Stomach smooth muscle (tissue), 2 donors: ENCODE data around the gene NPFF.

Source experiments
- H3K27ac ChIP-seq: one replicate; pipeline ENCODE4 v1.7.0; 2013; ENCODE audit warnings: mild to moderate bottlenecking, low read length, inconsistent platforms
- H3K27me3 ChIP-seq, 2 donors: one replicate each; pipeline ENCODE4 v1.7.0; 2013; ENCODE audit warnings: low read length in 2 of 2; ENCODE audit not compliant: insufficient read depth in 2 of 2, control insufficient read depth in 1 of 2
- H3K36me3 ChIP-seq, 2 donors: one replicate each; pipeline ENCODE4 v1.7.0; 2013; ENCODE audit warnings: low read length in 2 of 2; ENCODE audit not compliant: control insufficient read depth in 2 of 2, insufficient read depth in 2 of 2
- H3K4me1 ChIP-seq: one replicate; pipeline ENCODE4 v1.7.0; 2013; ENCODE audit warnings: low read length; ENCODE audit not compliant: control insufficient read depth, insufficient read depth
- H3K4me3 ChIP-seq, 2 donors: one replicate each; pipeline ENCODE4 v1.7.0; 2013; ENCODE audit warnings: low read length in 2 of 2
- H3K9ac ChIP-seq, 2 donors: one replicate each; pipeline ENCODE4 v1.7.0; 2013; ENCODE audit warnings: low read length in 2 of 2, mild to moderate bottlenecking in 1 of 2
- H3K9me3 ChIP-seq, 2 donors: one replicate each; pipeline ENCODE4 v1.7.0; 2013; ENCODE audit warnings: low read length in 2 of 2; ENCODE audit not compliant: control insufficient read depth in 2 of 2
- donor health status: healthy.
- donor health status: Pancreatic carcinoma.

NPFF gene

GRCh38 chr12:53495903-53496751 lies 11.2 kb downstream of the NPFF start:
- Histone ChIP-seq H3K9me3 (no peaks in the 10 kb centered on the region), H3K27ac (peak overlapping the region; percentile 31), H3K27me3 (no peaks in the 10 kb centered on the region), H3K4me3 (no peak overlapping the region), H3K36me3 (peaks cover 0 to 2% of the 10 kb centered on the region in 2 donors), H3K9ac (no peak overlapping the region), H3K4me1 (peaks cover 43% of the 10 kb centered on the region)

- Histone ChIP-seq H3K36me3 (peaks cover 0 to 2% of the 10 kb centered on the region in 2 donors), H3K9ac (peak overlapping the region; percentile 61 to 80), H3K9me3 (no peaks in the 10 kb centered on the region), H3K27ac (peak overlapping the region; percentile 80), H3K4me1 (peaks cover 29% of the 10 kb centered on the region), H3K4me3 (peak overlapping the region; percentile 68 to 77), H3K27me3 (no peaks in the 10 kb centered on the region)
Observed at GRCh38 chr12:53493610-53494391, 13.5 kb downstream of the NPFF start.

GRCh38 chr12:53492830-53493609 lies 14.3 kb downstream of the NPFF start:
- Histone ChIP-seq H3K27ac (peak overlapping the region; percentile 80), H3K9me3 (no peaks in the 10 kb centered on the region), H3K4me3 (peak overlapping the region; percentile 68 to 77), H3K4me1 (peaks cover 24% of the 10 kb centered on the region), H3K36me3 (peaks cover 0 to 3% of the 10 kb centered on the region in 2 donors), H3K27me3 (no peaks in the 10 kb centered on the region), H3K9ac (peak overlapping the region; percentile 61 to 80)

GRCh38 chr12:53492188-53492587 lies 15.1 kb downstream of the NPFF start:
- Histone ChIP-seq H3K27me3 (no peaks in the 10 kb centered on the region), H3K9me3 (no peaks in the 10 kb centered on the region), H3K9ac (peak overlapping the region; percentile 55 to 61), H3K4me3 (peak overlapping the region; percentile 68 to 77), H3K4me1 (peaks cover 24% of the 10 kb centered on the region), H3K36me3 (peaks cover 5% of the 10 kb centered on the region in 2 donors), H3K27ac (peak overlapping the region; percentile 80)

- H3K4me1 ChIP-seq = peaks cover 18% of the 10 kb centered on the region
- H3K27ac ChIP-seq = no peak overlapping the region
- H3K9ac ChIP-seq = no peak overlapping the region
- H3K27me3 ChIP-seq = no peaks in the 10 kb centered on the region
- H3K36me3 ChIP-seq = peaks cover 17 to 28% of the 10 kb centered on the region in 2 donors
- H3K4me3 ChIP-seq = no peak overlapping the region
- no peaks in the 10 kb centered on the region for H3K9me3 ChIP-seq
Observed at GRCh38 chr12:53489242-53489864, 17.9 kb downstream of the NPFF start.

DNA sequence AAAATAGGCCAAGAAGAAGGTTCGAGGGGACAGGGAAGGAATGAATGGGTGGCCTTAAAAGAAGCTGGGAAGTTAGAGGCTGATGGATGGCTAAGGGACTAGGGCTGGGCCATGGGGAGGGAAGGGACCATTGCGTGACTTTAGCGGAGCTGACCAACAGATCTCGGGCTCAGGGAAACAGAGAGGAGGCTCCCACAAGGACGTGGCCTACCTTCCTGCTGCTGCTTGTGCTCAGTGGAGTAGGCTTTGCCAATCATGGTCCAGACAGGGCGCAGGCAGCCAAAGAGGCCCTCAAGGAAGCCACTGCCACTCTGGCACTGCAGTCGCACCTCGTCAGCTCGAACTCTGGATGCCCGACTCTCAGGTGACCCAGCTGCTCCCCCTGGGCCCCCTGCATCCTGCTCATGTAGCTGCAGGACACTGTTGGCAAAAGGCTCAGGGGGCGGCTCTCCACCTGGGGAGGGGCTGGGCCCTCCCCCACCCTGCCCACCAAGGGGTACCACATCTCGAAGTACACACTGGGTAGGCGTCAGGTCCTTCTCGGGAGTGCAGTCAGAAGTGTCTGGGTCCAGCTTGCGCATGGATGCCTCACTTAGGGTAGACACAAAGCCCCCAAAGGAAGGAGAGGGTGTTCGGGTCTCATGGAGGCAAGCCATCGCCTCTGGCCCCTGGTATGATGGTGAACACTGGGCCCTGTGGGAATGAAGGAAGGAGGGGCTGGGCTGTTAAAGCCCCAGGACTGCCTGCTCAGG lies 20.4 kb downstream of the NPFF start:
- H3K4me1 ChIP-seq = no peaks in the 10 kb centered on the region
- no peaks in the 10 kb centered on the region for H3K27me3 ChIP-seq
- no peak overlapping the region for H3K27ac ChIP-seq
- no peaks in the 10 kb centered on the region for H3K9me3 ChIP-seq
- peaks cover 30 to 50% of the 10 kb centered on the region in 2 donors for H3K36me3 ChIP-seq
- H3K9ac ChIP-seq = peak overlapping the region in 1 of 2 donors; percentile 36
- no peak overlapping the region for H3K4me3 ChIP-seq

GRCh38 chr12:53485955-53486735 lies 21.1 kb downstream of the NPFF start:
- no peaks in the 10 kb centered on the region for H3K27me3 ChIP-seq
- H3K9me3 ChIP-seq = no peaks in the 10 kb centered on the region
- H3K36me3 ChIP-seq = peaks cover 35 to 55% of the 10 kb centered on the region in 2 donors
- no peak overlapping the region for H3K27ac ChIP-seq
- H3K4me3 ChIP-seq = no peak overlapping the region
- peak overlapping the region in 1 of 2 donors; percentile 36 for H3K9ac ChIP-seq
- no peaks in the 10 kb centered on the region for H3K4me1 ChIP-seq

GRCh38 chr12:53484686-53485575 lies 22.4 kb downstream of the NPFF start:
- no peak overlapping the region for H3K4me3 ChIP-seq
- no peaks in the 10 kb centered on the region for H3K9me3 ChIP-seq
- no peak overlapping the region for H3K9ac ChIP-seq
- peaks cover 42 to 63% of the 10 kb centered on the region in 2 donors for H3K36me3 ChIP-seq
- no peak overlapping the region for H3K27ac ChIP-seq
- H3K27me3 ChIP-seq = no peaks in the 10 kb centered on the region
- no peaks in the 10 kb centered on the region for H3K4me1 ChIP-seq
